ENCODE results near the gene FRMD5.
"Not testable (repeated sequence)": the region's sequence is repeated elsewhere in the genome, so short reads cannot be mapped to it uniquely, and the experiment has no call there.

The FRMD5 gene

GRCh38 chr15:43887901-43888300 lies 307.2 kb downstream of the FRMD5 start:
- no peak for DNase-seq (ENCODE audit: low spot score)

GRCh38 chr15:43886558-43886957 lies 308.5 kb downstream of the FRMD5 start:
- no peak for DNase-seq (ENCODE audit: low spot score)

- DNase-seq (ENCODE audit: low spot score), result no peak
Observed at GRCh38 chr15:43883571-43883970, 311.5 kb downstream of the FRMD5 start.

- peak; percentile 34 for DNase-seq (ENCODE audit: low spot score)
Observed at GRCh38 chr15:43881944-43882343, 313.1 kb downstream of the FRMD5 start.

GRCh38 chr15:43881245-43881644 lies 313.8 kb downstream of the FRMD5 start:
- no peak for DNase-seq (ENCODE audit: low spot score)

- DNase-seq (ENCODE audit: low spot score), result no peak
Observed at GRCh38 chr15:43880406-43881194, 314.5 kb downstream of the FRMD5 start.

DNA sequence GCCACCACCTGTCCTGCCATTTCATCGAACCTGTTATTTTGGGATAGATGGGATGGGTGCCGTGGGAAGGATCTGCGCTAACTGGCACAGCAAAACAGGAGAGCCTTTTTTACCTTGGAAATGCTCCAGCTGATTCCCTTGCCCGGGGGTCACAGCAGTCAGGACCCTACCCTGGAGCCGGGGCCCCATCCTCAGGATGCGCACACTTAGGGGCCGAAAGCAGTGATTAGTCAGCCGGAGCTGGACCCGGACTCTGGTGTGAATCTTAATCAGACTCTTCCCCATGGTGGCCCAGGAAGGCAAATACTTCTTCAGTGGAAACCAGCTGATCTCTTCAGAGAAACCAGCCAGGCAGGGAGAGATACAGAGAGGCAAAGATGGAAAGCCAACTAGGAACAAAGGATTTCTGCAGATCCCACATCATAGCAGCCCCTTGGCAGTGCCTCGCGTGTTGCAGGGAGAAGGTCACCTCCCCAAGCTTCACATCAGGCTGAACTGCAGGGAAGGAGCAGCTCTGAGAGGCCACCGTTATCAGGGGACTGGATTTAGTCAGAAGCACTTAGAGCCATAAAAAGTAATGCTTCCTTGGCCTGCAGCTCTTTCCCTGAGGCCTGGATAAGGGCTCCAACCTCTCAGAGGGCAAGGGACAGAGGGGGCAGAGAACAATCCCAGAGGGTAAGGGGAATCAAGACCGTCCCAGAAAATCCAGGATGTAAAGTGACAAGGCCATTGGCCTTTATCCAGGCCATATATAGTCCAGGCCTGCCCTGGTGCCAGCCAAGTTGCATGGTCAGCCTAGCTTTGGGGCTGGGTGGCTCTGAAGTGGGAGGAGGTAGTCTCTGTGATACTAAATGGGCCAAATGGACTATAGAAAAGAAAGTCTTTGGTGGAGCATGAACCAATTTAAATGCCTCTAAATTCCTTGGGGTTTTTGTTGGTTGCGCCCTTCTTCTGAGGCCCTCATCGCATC lies 315.4 kb downstream of the FRMD5 start:
- no peak for DNase-seq (ENCODE audit: low spot score)

DNA sequence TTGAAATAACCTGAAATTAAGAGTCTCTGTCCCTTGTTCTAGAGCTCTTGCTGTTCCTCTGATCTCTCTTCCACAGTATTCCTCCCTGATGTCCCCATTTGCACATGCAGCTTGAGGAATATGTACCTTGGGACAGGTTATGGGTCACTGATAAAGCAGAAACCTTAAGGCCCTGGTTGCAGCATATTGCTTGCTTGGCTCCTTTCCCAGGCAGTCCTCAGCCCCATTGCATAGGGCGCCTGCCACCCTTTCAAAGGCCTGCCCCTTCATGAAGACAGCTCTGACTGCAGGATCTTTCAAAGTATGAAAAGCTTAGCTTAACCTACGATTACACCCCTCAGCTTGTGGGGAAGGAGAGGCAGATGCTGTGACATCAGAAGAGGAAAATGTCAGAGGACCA lies 316.6 kb downstream of the FRMD5 start:
- no peak for DNase-seq (ENCODE audit: low spot score)

GRCh38 chr15:43877371-43877770 lies 317.7 kb downstream of the FRMD5 start:
- DNase-seq (ENCODE audit: low spot score), result no peak

GRCh38 chr15:43876872-43877271 lies 318.2 kb downstream of the FRMD5 start:
- no peak for DNase-seq (ENCODE audit: low spot score)

DNA sequence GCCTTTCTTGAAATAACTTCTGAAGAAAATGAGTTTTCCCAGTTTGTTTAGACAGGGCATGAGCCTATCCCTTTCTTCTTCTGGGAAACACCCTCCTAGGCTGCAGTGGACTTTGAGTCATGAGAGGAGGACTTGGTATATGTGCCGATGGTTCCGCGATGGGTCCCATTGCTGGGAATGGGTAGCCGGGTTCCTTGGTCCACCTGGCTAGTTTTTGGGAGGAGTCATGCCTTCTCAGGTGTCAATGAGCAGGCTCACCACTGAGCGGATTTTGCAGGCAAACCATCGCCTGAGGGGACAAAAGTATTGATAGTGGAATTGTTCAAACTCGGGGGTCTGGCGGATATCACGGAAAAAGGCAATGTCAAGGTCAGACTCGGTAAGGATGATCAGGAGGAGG lies 321.4 kb downstream of the FRMD5 start:
- DNase-seq (ENCODE audit: low spot score), result no peak

DNA sequence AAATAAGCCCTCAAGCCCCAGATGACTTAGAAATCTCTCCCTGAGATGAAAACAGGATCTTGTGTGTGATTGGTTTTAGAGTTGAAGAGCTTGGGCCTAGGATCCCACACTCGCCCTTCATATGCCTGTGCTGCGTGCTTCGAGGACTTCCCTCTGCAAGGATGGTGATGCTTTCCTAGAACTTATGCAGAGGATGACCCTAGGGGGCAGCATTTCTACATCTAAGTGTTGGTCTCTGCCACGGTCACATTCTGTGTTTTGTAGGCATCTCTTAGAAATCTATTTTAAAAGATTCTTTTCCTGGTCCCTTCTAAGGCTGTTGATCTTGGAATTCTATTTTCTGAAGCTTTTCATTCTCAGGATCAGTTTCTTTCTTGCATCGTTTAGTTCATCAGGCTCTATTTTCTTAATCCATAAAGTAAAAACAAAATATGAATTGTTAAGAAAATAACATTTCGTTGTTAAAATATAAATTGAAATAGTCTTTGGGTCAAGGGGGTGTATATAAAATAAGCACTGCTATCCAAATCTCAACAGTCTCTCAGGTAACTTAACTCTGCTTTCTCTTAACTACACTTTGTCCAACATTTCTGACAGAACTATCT lies 322.6 kb downstream of the FRMD5 start:
- DNase-seq (ENCODE audit: low spot score), result peak; percentile 76

GRCh38 chr15:43871835-43872234 lies 323.2 kb downstream of the FRMD5 start:
- no peak for DNase-seq (ENCODE audit: low spot score)

DNA sequence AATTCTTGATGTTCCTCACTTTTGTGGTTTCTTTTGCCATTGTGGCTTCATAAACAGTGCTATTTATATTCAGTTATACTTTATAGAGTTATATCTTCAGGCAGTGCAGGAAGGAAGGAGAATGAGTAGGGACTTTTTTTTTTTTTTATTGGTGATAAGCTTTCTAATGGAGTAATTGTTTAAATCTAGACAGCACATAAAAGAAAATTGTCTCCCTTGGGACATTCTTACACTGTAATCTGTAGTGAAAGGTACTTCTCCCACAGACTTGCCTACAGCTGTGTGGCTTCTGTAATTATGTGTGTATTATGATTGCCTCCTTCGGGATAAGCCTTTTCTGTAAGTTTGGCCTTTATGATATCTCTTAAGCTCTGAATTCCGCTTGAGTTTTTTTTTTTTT lies 326.7 kb downstream of the FRMD5 start:
- DNase-seq (ENCODE audit: low spot score), result no peak

DNA sequence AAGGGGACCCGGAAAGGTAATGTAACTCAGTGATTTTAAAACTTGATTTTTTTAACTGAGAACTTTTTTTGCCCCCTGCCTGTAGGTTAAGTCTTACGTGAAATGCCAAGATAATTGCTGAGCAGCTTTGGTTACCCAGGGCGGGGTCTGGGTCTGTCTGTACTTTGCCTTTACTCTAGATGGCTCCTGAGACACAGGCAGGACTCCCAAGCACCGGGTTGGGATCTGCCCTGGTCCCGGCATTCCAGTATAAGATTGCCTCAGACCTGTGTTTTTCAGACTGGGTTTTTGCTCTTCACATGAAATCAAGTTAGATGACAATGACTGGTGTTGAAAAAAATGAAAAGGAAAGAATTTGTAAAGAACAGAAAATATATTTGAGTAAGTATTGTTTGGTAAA lies 328.0 kb downstream of the FRMD5 start:
- no peak for DNase-seq (ENCODE audit: low spot score)

DNA sequence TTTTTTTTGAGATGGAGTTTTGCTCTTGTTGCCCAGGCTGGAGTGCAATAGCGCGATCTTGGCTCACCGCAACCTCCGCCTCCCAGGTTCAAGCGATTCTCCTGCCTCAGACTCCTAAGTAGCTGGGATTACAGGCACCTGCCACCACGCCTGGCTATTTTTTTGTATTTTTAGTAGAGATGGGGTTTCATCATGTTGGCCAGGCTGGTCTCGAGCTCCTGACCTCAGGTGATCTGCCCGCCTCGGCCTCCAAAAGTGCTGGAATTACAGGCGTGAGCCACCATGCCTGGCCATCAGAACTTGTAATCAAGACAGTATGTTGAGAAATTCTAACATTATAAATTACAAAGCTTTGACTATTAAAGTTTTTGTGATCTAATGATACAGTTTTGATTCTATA lies 328.4 kb downstream of the FRMD5 start:
- not testable (repeated sequence) for DNase-seq (ENCODE audit: low spot score)

DNA sequence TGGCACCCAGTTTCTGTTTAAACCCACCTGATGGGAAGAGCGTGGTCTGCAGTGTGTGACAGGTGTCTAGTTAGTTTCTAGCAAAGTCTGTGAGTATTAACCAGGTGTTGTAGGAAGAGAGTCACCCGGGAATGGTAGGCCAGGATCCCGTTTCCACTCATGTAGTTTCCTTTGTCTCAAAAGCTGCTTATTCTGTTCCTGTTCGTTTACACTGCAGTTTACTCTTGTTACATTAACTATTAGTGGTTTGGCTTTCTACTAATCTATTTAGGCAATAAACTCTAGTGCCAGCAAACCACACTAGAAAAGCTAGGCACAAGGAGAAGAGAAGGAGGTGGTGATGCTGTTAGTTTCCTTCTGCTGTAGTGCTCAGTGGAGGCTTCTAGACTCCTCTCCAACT lies 335.5 kb downstream of the FRMD5 start:
- no peak for DNase-seq (ENCODE audit: low spot score)

- DNase-seq (ENCODE audit: low spot score), result no peak
Observed at GRCh38 chr15:43854801-43855200, 340.3 kb downstream of the FRMD5 start.

DNA sequence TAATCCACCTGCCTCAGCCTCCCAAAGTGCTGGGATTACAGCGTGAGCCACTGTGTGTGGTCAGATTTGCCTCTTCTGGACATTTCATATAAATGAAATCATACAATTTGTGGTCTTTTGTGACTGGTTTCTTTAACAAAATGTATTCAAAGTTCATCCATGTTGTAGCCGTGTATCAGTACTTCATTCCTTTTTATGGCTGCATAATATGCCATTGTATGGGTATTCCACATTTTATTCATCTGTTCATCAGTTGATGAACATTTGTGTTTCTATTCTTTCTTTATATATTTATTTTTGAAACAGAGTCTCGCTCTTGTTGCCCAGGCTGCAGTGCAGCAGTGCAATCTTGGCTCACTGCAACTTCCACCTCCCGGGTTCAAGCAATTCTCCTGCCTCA lies 342.5 kb downstream of the FRMD5 start:
- DNase-seq (ENCODE audit: low spot score), result no peak

DNA sequence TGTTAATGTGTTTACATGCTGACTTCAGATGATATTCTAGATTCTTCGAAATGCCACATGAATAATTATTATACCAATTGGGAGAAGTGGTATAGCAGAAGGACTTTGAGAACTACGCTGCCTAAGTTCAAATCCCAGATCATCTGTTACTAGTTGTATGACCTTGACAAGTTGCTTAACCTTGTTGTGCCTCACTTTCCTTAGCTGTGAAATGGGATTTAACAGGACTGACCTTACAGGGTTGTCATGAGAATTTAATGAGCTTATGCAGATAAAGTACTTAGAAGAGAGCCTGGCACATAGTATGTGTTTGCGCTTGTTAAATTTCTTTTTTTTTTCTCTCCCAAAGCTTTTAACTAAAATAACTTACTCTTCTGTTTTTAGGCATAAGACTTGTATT lies 343.8 kb downstream of the FRMD5 start:
- DNase-seq (ENCODE audit: low spot score), result no peak

- DNase-seq (ENCODE audit: low spot score), result no peak
Observed at GRCh38 chr15:43845421-43845820, 349.6 kb downstream of the FRMD5 start.

DNA sequence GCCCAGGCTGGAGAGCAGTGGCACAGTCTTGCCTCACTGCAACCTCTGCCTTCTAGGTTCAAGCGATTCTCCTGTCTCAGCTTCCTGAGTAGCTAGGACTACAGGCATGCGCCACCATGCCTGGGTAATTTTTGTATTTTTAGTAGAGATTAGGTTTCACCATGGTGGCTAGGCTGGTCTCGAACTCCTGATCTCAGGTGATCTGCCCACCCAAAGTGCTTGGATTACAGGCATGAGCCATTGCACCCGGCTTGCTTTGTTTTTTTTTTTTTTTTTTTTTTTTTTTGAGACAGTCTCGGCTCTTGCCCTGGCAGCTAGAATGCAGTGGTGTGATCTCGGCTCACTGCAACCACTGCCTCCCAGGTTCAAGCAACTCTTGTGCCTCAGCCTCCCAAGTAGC lies 362.6 kb downstream of the FRMD5 start:
- DNase-seq (ENCODE audit: low spot score), result not testable (repeated sequence)

Data from NAMALWA (cell line).